ENCODE data around the gene HDLBP.

HDLBP gene

GRCh38 chr2:241195506-241196130 lies 119.9 kb downstream of the HDLBP start:
- TF ChIP-seq, protein P1, sequence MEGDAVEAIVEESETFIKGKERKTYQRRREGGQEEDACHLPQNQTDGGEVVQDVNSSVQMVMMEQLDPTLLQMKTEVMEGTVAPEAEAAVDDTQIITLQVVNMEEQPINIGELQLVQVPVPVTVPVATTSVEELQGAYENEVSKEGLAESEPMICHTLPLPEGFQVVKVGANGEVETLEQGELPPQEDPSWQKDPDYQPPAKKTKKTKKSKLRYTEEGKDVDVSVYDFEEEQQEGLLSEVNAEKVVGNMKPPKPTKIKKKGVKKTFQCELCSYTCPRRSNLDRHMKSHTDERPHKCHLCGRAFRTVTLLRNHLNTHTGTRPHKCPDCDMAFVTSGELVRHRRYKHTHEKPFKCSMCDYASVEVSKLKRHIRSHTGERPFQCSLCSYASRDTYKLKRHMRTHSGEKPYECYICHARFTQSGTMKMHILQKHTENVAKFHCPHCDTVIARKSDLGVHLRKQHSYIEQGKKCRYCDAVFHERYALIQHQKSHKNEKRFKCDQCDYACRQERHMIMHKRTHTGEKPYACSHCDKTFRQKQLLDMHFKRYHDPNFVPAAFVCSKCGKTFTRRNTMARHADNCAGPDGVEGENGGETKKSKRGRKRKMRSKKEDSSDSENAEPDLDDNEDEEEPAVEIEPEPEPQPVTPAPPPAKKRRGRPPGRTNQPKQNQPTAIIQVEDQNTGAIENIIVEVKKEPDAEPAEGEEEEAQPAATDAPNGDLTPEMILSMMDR (conservative IDR thresholded peaks at IDR 0.05; ENCODE audit: low read depth, low read length) = no peak

GRCh38 chr2:241194811-241195210 lies 120.7 kb downstream of the HDLBP start:
- no peak for DNase-seq (ENCODE audit: low read depth)
- TF ChIP-seq, protein P1 (conservative IDR thresholded peaks at IDR 0.05; ENCODE audit: low read depth, low read length) = no peak
- no peak overlapping the region for H3K4me3 ChIP-seq (ENCODE audit: low read length)

More at GRCh38 chr2:241195506-241196130, 119.9 kb downstream of the HDLBP start:
- no peak for DNase-seq (ENCODE audit: low read depth)
- H3K4me3 ChIP-seq (ENCODE audit: low read length) = no peak overlapping the region

DNA sequence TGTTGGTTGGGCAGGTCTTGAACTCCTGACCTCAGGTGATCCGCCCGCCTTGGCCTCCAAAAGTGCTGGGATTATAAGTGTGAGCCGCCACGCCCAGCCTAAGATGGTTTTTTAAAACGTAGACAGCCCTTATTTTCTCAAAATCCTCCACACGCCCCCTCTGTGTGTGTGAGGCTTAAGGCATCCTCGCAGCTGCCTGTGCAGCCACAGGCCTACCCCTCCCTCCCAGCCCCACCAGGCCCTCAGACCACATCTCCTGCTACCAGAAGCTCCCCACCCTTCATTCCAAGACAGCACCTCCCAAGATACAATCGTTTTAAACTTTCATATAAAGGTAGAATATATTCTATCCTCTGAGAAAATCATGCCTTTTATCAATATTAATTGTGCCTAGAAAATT lies 122.2 kb downstream of the HDLBP start:
- TF ChIP-seq, protein P1 (conservative IDR thresholded peaks at IDR 0.05; ENCODE audit: low read depth, low read length) = no peak
- H3K4me3 ChIP-seq (ENCODE audit: low read length) = no peak overlapping the region
- no peak for DNase-seq (ENCODE audit: low read depth)

DNA sequence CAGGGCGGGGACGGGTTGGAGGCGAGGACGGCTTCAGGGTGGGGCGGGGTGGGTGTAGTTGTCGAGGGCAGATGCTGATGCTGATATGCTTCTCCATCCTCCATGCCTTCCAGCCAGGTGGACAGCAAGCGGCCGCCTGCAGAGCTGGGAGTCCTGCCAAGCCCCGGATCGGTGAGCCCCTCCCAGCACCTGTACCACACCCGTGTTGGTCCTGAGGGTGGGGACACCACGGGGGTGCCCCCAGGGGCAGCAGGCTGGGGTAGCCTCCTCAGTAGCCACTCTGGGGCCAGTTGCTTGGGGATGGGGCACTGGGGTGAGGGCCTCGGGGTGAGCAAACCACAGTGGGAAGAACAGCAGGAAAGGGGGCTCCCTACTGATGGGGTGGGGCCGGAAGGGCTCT lies 124.4 kb downstream of the HDLBP start:
- H3K4me3 ChIP-seq (ENCODE audit: low read length) = no peak overlapping the region
- TF ChIP-seq, protein P1 (conservative IDR thresholded peaks at IDR 0.05; ENCODE audit: low read depth, low read length) = no peak
- DNase-seq (ENCODE audit: low read depth) = no peak

- DNase-seq (ENCODE audit: low read depth) = no peak
- H3K4me3 ChIP-seq (ENCODE audit: low read length) = no peak overlapping the region
- TF ChIP-seq, protein P1 (conservative IDR thresholded peaks at IDR 0.05; ENCODE audit: low read depth, low read length) = no peak
Measured at GRCh38 chr2:241190291-241190981, 125.0 kb downstream of the HDLBP start.

DNA sequence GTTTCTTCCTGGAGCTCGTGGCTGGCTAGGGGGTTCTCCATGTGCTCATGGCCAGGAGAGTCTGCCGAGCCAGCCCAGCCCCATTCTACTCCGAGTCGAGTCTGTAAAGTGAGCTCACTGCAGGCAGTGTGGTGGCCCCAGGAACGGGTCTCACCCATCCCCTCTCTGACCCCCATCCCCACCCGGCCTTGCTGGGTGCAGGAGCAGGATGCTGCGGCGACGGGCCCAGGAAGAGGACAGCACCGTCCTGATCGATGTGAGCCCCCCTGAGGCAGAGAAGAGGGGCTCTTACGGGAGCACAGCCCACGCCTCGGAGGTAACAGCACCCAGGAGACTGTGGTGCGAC lies 125.6 kb downstream of the HDLBP start:
- H3K4me3 ChIP-seq (ENCODE audit: low read length) = no peak overlapping the region
- TF ChIP-seq, protein P1 (conservative IDR thresholded peaks at IDR 0.05; ENCODE audit: low read depth, low read length) = no peak
- no peak for DNase-seq (ENCODE audit: low read depth)

Data from retinal pigment epithelial cell (primary cell).